HK-2 (cell line): ENCODE results near the gene MTA1.

Source experiments
- DNase-seq: peaks from one replicate; pipeline ENCODE4 v3.0.0-alpha.2; 2018; ENCODE audit not compliant: unreplicated experiment

MTA1 gene

DNA sequence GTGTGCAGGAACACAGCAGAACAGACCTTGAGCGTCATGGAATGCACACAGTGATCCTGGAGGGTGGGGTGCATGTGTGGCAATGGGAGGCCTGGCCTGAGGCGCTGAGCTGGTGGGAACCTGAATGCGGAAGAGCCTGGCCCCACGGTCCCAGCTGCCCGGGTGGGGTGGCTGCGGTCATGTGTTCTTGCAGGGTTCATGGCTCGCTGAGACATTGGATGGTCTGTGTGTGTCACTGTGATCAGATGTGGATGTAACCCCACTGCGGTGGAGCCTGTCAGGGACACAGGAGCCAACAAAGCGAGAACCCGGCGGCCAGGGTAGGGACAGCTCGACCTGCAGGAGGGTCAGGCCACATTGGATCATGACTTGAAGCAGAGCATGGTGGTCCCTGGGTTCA lies 23.2 kb downstream of the MTA1 start:
- no peak for DNase-seq

DNA sequence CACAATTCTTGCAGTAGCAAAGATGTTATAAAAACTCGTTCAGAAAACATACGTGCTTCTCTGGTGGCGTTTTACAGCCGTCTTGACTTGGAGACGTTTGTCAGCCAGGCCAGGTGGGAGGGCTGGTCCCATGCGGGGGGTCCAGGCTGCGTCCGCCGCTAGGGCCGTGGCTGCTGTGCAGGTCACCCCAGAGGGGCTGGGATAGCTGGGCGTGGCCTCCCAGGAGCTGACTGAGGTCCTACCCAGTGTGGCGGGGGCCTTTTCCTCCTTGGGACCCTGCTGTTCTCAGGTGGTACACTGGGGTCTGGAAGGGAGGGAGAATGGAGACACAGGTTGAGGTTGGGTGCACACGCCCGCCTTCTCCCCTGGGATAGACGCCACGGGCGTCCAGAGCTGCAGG lies 25.2 kb downstream of the MTA1 start:
- no peak for DNase-seq

DNA sequence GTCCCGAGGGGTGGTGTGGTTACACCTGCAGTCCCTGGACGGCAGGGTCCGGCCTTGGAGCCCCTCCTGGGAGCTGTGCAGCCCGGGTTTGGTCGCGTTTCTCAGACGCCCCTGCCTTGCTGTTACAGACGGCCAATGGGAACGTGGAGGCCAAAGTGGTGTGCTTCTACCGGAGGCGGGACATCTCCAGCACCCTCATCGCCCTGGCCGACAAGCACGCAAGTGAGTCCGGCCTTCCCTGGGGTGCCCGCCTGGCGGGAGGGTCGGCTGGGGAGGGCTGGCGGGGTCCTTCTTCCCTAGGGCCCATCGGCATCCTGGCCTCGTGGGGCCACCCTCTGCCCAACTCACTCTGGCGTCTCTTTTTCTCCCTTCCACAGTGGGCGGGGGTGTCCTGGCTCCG lies 25.7 kb downstream of the MTA1 start:
- no peak for DNase-seq

DNA sequence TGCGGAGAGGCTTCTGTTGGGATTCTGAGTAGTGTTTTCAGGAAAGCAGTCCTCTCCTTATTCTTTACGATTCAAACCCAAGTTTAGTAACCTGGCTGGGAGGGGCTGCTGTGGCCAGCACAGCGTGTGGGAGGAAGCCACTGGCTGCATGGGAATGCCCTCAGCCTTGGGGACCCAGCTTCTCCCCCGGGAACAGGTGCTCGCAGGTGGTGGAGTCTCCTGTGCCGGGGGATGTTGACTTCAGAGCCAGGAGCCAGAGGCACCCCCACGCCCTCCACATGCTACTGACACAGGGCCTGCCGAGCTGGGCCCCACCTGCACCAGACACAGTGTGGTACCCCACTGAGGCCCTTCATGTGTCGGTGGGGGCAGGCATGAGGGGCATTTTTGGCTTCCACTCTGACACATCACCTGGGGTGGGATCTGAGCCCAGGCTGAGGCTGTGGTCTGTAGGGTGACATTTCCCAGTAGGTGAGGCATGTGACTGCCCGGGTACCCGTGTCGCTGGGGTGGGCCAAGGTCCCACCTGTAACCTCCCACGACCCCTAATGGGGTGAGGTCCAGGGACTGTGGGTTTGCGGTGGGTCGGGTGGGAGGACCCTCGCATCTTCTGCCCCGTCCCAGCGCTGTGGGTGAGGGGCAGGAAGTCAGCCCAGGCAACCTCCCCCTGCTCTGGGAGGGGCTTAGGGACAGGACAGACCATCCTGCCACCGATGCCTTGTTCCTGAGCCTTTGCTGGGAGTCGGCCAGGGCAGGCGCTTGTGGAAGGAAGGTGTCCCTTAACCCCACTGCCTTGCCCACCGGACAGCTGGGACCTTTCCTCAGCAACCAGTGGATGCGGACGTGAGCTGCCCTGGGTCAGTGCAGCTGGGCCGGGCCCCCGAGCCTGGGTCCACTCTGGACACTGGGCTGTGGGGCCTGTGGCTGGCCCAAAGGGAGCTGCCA lies 26.5 kb downstream of the MTA1 start:
- DNase-seq, result no peak

DNA sequence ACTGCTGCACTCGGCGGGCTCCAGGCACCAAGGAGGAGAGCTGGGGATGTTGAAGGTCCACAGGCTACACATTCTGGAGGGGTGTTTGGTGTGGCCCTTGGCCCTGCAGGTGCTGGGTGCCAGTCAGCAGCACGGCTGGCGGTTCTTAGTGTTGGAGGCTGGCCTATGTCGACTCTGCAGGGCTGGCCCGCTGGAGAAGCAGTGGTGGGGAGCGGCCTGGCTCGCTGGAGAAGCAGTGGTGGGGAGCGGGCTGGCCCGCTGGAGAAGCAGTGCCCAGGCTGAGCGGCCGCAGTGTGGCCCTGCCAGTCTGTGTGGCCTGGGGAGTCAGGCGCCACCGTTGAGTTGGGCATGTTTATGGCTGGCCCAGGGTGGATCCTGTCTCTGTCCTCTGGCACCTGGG lies 27.3 kb downstream of the MTA1 start:
- DNase-seq, result no peak

DNA sequence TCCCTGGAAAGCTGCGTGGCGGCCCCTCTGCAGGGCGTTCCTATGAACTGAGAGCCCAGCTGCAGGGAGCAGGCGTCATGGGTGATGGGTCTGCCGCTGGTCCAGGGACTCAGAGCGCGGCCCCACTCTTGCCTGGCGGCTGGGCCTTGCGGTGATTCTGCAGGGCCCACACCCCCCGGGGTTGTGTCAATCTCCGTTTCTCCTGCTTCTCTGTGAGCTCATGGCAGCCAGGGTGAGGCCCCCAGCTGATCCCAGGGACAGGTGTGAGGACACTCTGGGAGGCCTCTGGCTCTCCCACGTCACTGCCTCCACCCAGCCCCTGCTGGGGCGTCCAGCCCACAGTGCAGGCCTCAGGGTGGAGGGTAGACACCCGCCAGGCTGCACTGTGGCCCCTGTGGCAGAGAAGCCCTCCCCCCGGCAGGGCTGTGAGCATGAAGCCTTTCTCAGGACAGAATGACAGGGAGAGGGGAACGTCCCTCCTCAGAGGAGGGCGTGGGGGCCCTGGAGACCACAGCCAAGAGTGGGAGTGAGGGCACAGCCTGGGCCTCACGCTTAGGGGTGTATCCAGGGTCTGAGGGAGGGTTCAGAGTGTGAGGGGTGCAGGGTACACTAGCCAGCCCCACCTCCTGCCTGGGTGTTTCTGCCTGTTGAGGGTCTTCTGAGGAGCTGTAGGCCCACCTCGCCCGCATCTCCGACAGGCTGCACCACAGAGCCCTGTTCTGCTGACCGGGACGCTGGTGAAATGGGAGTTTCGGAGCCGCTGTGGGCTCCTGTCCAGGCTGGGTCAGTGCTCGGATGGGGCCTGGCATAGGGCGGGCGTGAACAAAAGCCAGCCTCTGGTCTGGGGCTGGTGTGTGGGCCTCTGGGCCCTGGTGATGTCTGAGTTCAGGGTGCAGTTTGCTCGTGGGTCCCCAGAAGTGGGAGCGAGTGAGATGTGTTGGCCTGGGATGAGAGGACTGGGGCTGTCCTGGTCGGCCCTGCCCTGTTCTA lies 28.3 kb downstream of the MTA1 start:
- no peak for DNase-seq

DNA sequence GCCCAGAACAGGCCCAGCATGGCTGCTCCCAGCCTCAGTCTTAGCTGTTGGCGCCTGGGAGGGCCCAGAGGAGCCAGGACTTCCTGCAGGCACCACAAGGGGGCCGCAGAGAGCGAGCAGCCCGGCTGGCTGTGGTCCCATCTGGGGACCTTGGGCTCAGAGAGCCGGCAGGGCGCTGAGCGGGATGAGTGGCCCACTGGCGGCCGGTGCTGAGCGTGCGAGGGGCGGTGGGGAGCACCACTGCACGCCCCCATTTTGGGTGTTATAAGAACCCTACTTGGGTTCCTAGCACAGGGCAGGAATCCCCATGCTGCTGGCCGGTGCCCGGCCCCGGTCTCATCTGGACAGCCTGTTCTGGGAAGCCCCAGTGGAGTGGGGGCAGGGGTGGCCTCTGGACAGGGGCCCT lies 29.1 kb downstream of the MTA1 start:
- peak; percentile 49 for DNase-seq

DNA sequence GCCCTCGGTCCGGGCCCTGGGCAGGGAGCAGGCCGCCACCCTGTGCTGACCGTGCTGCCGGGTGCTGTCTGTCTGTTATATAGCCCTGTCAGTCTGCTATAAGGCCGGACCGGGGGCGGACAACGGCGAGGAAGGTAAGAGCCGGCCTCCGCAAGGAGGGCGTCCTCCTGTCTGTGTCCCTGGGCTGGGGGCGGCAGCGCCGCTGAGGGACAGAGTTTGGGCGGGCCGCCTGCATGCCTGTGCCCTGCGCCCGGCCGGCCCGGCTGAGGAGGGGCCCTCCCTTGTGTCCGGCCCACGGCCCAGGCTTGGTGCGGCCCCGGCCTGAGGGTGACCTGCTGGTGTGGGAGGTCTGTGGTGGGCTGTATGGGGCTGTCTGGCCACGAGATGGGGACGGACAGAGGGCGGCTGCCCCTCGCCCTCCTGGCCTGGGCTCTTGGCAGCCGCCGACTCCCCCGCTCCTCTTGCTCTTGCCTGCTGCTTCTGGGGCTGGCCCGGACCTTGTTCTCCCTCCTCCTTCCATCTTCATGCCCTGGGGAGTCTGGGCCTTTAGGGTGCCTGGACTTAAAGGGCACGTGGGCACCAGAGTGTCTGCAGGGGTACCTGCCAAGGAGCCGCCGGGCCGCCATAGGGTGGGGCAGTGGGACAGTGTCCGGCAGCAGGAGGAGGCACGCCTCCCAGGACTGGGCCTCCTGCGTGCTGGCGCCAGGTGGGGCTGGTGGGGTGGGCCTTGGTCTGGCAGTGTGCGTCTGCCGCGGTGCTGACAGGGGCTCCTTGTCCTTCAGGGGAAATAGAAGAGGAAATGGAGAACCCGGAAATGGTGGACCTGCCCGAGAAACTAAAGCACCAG lies 29.9 kb downstream of the MTA1 start:
- DNase-seq, result no peak

DNA sequence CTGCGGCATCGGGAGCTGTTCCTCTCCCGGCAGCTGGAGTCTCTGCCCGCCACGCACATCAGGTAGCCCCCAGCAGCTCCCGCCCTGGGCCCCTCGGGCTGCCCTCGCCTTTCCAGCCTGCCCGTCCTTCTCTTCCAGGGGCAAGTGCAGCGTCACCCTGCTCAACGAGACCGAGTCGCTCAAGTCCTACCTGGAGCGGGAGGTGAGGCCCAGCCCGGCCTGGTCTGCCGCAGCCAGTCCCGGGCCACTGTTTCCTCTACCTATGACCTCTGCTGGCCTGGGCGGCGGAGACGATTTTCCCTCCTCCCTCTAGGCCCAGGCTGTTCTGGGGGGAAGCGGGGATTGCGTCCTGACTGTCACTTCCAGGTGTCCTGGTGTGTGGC lies 30.5 kb downstream of the MTA1 start:
- DNase-seq, result no peak

DNA sequence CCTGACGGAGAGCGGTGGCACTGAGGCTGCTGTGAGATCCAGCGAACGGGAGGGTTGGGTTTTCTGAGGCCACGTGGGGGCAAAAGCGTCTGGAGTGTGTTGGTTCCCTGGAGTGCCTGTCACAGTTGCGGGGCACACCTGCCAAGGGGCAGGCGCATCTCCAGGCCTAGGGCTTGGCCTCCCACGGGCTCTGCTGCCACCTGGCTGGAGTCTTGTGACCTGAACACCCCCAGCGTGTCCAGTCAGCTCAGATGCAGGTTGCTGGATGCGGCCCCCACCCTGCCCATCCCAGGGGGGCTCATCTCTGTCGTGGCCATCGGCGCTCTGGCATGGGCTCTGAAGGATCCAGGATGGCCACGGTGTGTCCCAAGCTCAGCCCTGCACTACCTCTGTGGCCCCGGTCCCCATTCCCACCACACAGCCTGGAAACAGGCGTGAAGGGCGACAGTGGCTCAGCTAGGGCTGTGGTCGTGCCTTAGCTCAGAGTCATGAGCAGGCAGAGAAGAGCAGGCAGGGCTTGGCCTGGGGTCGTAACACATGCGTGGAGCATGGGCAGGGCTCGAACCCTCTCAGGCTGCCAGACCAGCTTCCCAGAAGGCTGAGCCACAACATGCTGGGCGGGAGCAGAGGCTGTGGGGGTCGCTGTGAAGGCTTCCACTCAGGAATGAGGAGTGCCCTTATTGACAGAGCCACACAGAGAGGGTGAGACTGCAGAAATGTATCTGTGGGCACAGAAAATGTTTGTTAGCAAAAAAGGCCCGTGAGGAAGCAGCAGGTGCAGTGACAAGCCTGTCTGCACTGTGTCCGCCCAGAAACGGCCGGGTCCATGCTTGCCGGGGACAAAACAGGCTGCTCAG lies 31.5 kb downstream of the MTA1 start:
- no peak for DNase-seq

DNA sequence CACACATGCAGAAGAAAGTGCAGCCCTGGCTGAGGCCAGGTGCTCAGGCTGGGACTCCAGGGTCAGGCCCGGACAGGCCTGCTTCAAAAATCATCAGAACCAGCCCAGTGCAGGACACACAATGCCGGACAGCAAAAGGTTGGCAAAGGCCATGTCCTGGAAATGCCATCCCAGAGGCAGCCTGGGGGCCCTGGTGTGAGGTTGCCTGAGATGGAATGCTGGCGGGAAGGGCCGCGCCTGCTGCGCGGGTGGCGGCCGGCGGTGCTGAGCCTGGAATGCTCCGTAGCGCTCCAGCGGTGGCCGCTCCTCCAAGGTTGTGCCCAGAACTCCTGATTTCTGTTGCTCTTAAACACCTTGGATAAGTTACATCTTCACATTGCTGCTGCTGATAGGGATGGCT lies 33.3 kb downstream of the MTA1 start:
- no peak for DNase-seq

DNA sequence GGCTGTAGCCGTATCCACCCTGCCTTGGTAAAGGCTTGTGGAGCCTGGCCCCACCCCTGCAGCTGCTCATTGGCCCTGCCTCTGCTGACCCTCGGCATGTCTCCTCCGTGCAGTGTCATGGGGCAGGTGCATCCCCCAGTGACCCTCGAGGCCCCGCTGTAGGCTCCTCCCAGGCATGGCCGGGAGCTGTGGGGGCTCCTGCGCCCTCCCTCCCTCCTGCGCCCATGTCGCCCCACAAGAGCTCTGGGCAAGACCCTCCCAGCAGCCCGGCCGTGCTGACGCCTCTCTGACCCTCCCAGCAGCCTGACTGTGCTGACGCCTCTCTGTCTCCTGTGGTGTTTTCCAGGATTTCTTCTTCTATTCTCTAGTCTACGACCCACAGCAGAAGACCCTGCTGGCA lies 34.2 kb downstream of the MTA1 start:
- DNase-seq, result no peak

DNA sequence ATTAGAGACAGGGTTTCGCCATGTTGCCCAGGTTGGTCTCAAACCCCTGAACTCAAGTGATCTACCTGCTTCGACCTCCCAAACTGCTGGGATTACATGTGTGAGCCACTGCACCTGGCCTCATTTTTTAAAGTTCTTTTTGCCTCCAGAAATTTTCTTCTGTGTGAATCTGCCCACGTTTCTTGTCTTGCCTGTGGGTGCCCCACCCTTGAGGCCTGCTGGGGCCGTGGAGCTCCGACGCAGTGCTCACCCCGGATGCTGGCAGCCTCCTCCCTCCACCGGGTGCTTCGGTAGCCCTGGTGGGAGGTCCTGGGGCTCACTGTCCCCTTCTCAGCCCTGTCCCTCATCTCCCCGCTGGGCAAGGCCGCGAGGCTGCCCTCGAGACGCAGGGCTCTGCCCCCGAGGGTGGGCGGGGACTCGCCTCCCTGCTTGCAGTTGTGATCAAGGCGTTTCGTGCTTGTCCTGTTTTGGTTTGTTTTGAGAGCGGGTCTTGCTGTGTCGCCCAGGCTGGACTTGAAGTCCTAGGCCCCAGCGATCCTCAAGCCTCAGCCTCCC lies 35.5 kb downstream of the MTA1 start:
- DNase-seq, result no peak

DNA sequence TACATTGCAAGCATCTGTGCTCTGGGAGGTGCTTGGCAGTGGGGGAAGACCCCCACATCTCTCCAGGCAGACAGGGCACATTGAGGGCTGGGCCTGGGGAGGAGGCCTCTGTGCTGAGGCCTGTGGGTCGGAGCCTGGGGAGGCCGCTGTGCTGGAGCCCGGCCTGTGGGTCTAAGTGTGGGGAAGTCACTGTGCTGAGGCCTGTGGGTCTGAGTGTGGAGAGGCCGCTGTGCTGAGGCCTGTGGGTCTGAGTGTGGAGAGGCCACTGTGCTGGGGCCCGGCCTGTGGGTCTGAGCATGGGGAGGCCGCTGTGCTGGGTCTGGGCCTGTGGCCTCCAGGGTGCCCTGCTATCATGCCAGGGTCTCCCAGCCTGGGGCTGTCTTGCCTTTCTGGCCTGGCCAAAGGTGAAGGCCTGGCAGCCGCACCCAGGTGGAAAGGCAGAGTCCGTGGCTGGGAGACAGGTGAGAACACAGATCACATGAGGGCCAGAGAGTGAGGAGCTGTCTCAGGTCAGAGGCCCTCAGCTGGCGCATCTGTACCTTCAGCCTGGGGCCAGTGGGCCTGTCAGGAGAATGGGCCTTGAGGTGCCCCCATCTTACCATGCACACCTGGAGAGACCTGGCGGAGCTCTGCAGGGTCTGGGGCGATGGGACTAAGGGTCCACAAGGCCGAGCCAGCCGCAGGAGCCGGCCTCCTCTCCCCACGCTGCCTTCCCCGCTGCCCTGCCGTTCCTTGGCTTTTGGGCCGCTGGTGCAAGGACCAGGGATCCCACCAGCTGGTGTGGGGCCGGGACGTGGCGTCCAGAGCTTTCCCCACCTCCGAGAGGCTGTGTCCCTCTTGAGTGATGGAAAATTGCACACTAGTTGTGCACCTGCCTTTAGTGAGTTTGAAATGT lies 36.4 kb downstream of the MTA1 start:
- DNase-seq, result no peak

DNA sequence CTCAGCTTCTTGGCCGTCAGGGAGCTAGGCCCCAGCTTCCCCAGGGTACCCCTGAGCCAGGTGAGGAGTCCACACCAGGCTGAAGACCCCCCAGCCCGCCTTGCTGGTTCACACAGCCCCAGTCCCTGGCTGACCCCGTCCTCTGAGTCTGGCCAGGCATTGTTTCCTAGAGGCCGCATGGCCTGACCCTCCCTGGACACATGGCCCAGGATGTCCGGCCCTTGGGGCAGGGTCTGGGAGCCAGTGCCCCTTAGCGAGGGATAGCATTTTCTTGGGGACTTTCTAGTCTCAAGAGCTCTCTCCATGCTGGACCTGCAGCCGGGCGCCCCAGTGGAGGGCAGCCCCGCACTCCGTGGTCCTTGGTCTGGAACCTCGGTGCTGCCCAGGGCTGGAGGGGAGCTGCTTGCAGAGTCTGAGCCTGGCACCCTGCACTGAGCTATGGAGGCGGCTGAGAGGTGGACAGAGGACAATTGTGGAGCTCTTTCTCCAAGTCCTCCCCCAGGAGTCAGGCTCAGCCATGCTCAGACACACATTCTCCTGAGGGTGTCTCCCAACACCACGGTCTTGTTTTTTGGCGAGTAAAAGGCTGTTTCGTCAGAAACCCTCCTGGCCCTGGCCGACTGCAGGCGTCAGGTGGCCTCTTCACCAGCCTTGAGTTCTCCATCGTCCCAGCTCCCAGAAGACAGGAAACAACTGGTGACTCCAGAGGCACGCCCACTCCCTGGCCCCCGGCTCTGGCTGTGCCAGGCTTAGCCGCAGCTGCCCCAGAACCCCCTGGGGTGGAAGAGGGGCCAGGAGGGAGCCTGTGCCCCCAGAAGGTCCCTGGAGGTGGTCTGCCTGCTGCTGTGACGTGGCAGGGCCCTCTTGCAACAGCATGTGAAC lies 37.4 kb downstream of the MTA1 start:
- no peak for DNase-seq

DNA sequence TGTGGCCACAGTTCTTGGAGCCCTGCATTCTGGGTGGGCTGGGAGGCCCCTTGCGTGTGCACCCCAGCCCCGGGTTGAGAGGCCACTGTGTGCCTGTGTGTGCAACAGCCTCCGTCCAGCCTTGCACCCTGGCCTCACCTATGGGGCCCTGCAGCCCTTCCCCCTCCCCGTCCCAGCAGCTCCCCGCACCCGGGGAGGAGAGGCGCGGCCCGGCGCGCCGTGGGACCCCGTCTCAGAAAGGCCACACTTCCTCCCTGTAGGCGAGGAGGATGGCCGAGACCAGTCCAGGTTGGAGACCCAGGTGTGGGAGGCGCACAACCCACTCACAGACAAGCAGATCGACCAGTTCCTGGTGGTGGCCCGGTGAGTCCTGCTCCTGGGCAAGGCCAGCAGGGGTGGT lies 38.4 kb downstream of the MTA1 start:
- DNase-seq, result no peak

DNA sequence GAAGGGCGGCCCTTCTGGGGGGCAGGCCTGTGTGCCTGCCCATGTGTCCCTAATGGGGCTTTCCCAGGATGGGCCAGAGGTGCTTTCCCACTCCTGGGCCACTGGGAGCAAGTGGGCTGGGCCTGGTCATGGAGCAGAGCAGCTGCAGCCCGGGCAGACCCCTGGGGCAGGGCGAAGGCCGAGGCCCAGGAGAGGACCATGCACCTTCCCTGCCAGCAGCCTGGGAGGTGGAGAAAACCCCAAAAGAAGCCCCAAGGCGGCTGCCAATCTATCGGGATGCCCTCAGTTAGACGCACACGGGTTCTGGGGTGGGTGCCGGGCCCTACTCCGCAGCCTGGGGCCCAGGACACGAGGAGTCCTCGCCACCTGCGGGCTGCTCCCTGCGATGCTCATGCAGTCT lies 38.9 kb downstream of the MTA1 start:
- no peak for DNase-seq

DNA sequence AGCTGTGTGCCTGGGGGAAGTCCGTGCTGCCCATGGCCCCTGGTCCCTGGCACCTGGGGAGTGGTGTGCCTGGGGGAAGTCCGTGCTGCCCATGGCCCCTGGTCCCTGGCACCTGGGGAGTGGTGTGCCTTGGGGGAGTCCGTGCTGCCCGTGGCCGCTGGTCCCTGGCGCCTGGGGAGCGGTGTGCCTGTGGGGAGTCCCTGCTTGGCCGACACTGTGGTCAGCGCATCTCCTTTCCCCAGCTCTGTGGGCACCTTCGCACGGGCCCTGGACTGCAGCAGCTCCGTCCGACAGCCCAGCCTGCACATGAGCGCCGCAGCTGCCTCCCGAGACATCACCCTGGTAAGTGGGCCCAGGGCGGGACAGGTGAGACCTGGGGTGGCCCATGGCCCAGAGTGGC lies 40.5 kb downstream of the MTA1 start:
- no peak for DNase-seq
